Retina (tissue), 1 donor: ENCODE results near the gene OR6S1.
"Not testable (repeated sequence)": the region's sequence is repeated elsewhere in the genome, so short reads cannot be mapped to it uniquely, and the experiment has no call there.

Experiments used
- DNase-seq: peaks from one replicate; pipeline ENCODE4 v3.0.0-alpha.2; 2016

OR6S1 gene

GRCh38 chr14:20668969-20669368 is 27.5 kb upstream of the OR6S1 start:
- DNase-seq: no peak

GRCh38 chr14:20667957-20668356 is 26.5 kb upstream of the OR6S1 start:
- DNase-seq: no peak

GRCh38 chr14:20666400-20666961 is 25.0 kb upstream of the OR6S1 start:
- not testable (repeated sequence) for DNase-seq

- DNase-seq: peak; percentile 54
Observed at GRCh38 chr14:20662968-20663732, 21.7 kb upstream of the OR6S1 start.

- no peak for DNase-seq
Observed at GRCh38 chr14:20661197-20661596, 19.7 kb upstream of the OR6S1 start.

- DNase-seq: no peak
Observed at GRCh38 chr14:20659813-20660395, 18.4 kb upstream of the OR6S1 start.

- no peak for DNase-seq
Observed at GRCh38 chr14:20659336-20659735, 17.8 kb upstream of the OR6S1 start.

GRCh38 chr14:20658246-20658645 is 16.8 kb upstream of the OR6S1 start:
- DNase-seq: no peak

- no peak for DNase-seq
Observed at GRCh38 chr14:20657216-20658211, 16.0 kb upstream of the OR6S1 start.

GRCh38 chr14:20656274-20656673 is 14.8 kb upstream of the OR6S1 start:
- DNase-seq: no peak

- no peak for DNase-seq
Observed at GRCh38 chr14:20655851-20656250, 14.4 kb upstream of the OR6S1 start.

GRCh38 chr14:20652996-20653975 is 11.8 kb upstream of the OR6S1 start:
- DNase-seq: peak; percentile 50

GRCh38 chr14:20645481-20645880 is 4.0 kb upstream of the OR6S1 start:
- no peak for DNase-seq

- DNase-seq: no peak
Observed at GRCh38 chr14:20644520-20644919, 3.0 kb upstream of the OR6S1 start.

GRCh38 chr14:20642755-20643154 is 1.3 kb upstream of the OR6S1 start:
- not testable (repeated sequence) for DNase-seq

- DNase-seq: no peak
Observed at GRCh38 chr14:20642182-20642581, 691 bp upstream of the OR6S1 start.

- peak; percentile 82 for DNase-seq
Observed at GRCh38 chr14:20632831-20633691, 8.4 kb downstream of the OR6S1 start.

- no peak for DNase-seq
Observed at GRCh38 chr14:20632448-20632830, 9.1 kb downstream of the OR6S1 start.

- peak; percentile 51 for DNase-seq
Observed at GRCh38 chr14:20631880-20632389, 9.6 kb downstream of the OR6S1 start.
